HK-2 (cell line): ENCODE results near the gene COG6.

Experiments used
- DNase-seq: peaks from one replicate; pipeline ENCODE4 v3.0.0-alpha.2; 2018; ENCODE audit not compliant: unreplicated experiment

The COG6 gene

GRCh38 chr13:39676315-39676876 is 20.9 kb downstream of the COG6 start:
- DNase-seq: no peak

- DNase-seq: no peak
Observed at GRCh38 chr13:39682310-39682709, 26.8 kb downstream of the COG6 start.

- no peak for DNase-seq
Observed at GRCh38 chr13:39682788-39683187, 27.3 kb downstream of the COG6 start.

DNA sequence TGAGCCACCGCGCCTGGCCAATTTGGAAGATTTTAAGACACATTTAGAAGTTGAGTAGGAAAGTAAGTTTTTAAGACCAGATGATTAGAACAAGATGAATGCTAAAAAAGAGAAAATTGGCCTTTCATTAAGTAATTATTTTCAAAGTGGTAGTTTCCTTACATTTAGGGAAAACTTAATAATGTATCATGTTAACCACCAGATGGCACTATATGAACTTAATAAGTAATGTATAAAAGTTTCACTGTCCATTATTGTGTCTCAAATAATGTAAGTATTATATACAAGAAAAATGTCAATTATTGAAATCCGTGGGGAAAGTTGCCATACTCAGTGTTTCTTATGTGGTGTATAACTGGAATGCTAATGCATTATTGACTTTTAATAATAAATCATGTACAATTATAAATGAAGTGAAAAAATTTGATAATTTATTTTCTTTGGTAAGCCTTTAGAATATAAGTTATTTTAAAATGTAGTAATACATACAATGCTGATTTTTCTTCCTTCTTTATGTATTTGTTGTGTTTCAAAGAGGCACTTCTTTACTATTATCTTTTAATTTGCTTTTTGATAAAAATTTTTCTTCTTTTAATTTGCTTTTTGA is 29.2 kb downstream of the COG6 start:
- no peak for DNase-seq

DNA sequence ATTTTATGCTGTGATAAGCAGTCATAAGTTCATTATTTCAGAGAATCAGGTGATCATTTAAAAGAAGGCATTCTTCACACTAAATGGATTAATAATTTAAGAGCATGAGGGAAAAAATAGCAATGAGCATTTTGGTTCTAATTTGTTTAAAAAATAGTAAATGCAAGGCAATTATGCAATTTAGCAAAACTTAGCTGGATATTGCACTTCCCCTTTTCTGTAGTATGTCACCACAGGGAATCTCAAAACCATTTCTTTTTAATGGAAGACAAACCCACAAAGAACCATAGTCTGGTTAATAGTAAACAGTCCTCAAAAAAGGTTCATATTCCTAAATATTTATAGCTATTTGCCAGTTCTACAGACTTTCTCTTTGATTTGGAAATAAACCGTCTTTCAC is 30.2 kb downstream of the COG6 start:
- DNase-seq: no peak

GRCh38 chr13:39688278-39688677 is 32.8 kb downstream of the COG6 start:
- DNase-seq: no peak

GRCh38 chr13:39688699-39689405 is 33.4 kb downstream of the COG6 start:
- no peak for DNase-seq

GRCh38 chr13:39692660-39693438 is 37.4 kb downstream of the COG6 start:
- no peak for DNase-seq

- DNase-seq: no peak
Observed at GRCh38 chr13:39699274-39699673, 43.8 kb downstream of the COG6 start.

DNA sequence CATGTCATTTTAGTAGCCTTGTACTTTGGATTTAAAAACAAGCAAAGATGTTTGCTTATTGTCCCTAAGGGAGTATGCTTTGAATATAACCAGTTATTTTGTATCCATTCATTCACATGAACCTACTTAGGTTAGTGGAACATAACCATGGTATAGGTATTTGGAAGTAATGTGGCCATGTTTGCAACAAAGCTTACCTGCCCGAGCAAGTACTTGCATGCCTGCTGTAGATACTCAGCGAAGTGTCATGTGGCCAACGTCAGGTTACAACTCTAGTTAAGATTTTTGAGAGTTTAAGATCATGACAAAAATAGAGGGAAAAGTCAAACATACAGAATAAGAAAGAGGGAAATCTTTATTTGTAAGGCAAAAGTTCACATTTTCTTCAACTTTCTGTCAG is 57.2 kb downstream of the COG6 start:
- DNase-seq: no peak

DNA sequence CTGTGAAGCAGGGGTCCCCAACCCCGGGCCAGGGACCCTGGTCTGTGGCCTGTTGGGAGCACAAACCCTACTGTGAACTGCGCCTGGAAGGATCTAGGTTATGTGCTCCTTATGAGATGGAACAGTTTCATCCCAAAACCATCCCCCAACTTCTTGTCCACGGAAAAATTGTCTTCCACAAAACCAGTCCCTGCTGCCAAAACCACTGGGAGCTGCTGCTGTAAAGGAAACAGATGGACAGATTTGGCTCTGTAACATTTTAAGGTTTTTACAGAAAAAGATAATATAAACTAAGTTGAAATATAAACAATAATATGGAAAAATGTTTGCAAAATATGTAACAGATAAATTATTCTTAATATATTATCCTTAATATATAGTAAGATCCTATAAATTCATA is 73.7 kb downstream of the COG6 start:
- DNase-seq: no peak

- no peak for DNase-seq
Observed at GRCh38 chr13:39734952-39735351, 79.5 kb downstream of the COG6 start.

GRCh38 chr13:39737047-39737446 is 81.6 kb downstream of the COG6 start:
- no peak for DNase-seq

DNA sequence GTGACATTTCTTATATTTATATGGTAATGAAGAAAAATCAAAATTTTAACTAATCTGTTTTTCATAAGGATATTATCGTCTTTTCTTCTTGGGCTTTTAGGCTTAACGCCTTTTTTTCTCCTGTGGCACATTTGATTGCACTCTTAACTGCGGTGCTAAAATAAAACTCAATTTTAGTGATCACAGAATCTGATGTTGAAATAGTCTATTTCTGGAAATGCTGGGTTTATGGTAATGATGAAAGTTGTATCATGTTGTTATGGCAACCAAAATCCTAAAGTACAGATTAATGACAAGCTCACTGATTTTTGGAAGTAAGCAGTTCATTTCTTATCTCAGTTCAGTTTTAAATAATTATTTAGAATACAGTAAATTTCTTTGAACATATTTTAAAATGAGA is 85.3 kb downstream of the COG6 start:
- no peak for DNase-seq

DNA sequence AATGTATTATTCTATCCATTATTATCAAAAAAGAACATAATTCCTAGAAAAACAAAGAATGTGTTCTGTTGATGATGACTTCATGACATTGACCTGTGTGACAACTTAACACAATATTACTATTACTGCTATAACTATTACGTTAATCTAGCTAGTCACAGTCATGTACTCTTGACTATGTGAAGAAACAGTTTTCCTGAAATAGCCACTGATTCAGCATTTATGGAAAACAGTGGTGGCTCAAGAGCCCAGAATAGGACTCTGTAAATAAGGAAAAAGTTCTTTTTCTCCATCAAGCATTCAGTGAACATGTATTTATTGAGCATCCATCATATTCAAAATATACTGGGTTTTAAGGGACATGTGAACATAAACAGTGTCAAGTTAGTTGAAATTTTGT is 93.5 kb downstream of the COG6 start:
- no peak for DNase-seq

- no peak for DNase-seq
Observed at GRCh38 chr13:39749528-39749927, 94.1 kb downstream of the COG6 start.

GRCh38 chr13:39751805-39752204 is 96.3 kb downstream of the COG6 start:
- DNase-seq: no peak

GRCh38 chr13:39760521-39760920 is 105.1 kb downstream of the COG6 start:
- no peak for DNase-seq

DNA sequence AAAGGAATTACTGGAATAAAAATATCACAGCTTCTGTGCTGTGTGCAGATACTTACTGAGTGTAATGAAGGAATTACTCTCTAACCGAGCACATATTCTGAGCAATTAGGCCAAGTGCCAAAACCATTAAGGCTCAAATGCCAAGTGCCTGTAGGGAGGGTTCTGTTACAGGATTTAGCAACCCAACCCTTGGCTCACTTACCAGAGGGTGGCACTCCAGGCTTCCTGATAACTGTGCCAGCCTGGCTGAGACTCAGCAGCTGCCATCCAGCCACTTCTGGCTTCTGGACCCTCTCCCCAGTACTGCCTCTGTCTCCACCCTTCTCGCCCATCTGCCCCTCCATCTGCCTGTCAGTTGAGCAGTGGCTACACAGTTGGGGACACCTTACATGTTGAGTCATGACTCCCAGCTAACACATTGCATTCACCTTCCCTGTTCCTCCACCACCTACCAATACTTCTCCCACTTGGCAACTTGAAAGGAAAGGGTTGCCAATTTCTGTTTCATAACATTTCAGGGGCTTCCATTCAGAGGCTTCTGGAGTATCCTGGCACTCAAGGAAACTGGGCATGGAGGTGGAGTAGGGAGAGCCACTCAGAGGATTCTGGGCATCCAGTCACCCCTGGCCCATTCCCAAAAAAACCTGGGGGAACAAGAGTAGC is 110.5 kb downstream of the COG6 start:
- DNase-seq: no peak

GRCh38 chr13:39766464-39767158 is 111.1 kb downstream of the COG6 start:
- no peak for DNase-seq

DNA sequence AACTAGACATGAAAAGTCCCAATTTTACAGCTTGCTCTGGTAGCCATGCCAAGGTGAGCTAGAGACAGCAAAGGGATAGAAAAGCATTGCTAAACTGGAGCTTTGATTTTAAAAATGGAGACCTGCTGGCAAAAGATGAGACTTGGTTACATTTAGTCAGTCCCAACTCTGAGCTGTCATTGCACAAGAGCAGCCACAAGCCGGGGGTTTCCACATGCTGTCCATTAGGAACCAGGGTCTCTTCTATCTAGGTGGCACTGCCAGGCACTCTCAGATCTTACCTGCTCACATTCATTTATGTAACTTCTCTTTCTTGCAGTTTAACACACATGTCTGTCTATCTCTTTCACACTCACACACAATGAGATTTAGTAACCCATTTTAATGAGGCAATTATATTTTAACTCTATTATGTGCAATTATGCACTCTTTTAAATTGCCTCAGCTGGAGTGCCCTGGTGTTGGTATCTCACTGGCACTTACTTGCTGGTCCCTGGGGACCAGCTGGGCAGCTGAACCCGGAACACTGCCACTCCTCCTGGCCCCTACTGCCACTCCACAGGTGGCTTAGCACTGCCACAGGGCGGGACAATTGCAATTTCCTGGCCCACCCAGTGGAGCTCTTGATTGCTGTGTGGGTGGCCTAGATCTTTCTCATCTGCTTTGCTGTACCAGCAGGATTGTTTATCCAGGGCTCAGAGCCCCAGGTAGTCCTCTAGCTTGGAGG is 112.5 kb downstream of the COG6 start:
- no peak for DNase-seq
